GM18502 (cell line): ENCODE data around the gene DGKD.

Experiments
- ATAC-seq: cut with Tn5 transposase; IDR thresholded peaks from one replicate; pipeline ENCODE4 v1.9.1; 2021; ENCODE audit warnings: mild to moderate bottlenecking; ENCODE audit not compliant: unreplicated experiment, poor library complexity

Gene DGKD

DNA sequence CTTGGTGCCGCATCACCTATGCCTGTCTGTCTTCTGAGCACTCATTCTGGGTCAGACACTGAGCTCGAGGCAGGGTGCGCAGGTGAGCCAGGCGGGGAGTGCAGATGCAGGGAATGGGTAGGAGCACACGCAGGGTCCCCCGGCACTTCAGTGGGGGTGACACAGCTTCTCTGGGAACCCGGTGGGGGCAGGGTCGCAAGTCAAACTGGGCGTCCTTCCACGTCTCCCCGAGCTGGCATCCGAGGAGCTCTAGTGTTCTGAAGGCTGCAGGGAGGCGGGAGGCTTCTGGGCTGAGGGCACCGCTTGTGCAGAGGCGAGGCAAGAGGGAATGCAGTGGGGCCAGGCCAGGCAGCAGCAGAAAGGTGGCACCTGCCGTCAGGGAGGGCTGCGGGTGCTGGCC is 86.0 kb downstream of the DGKD start:
- ATAC-seq = no peak

DNA sequence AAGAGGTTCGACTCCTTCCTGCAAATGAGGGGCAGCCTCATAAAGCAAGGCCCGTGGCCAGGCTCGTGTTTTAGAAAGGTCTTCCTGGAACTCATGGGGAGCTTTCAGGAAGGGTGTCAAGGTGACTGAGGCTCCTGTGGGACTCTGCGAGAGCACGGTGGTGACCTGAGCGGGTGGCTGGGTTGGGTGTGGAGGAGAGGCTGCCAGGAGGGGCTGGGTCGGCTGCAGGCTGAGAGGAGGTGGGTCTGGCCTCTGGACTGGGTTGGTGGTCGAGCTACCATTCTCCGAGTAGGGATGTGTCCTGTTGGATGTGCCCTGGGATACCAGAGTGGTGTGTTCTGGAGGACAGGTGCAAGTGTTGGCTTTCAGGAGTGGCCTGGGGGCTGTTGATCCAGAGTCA is 86.4 kb downstream of the DGKD start:
- no peak for ATAC-seq

DNA sequence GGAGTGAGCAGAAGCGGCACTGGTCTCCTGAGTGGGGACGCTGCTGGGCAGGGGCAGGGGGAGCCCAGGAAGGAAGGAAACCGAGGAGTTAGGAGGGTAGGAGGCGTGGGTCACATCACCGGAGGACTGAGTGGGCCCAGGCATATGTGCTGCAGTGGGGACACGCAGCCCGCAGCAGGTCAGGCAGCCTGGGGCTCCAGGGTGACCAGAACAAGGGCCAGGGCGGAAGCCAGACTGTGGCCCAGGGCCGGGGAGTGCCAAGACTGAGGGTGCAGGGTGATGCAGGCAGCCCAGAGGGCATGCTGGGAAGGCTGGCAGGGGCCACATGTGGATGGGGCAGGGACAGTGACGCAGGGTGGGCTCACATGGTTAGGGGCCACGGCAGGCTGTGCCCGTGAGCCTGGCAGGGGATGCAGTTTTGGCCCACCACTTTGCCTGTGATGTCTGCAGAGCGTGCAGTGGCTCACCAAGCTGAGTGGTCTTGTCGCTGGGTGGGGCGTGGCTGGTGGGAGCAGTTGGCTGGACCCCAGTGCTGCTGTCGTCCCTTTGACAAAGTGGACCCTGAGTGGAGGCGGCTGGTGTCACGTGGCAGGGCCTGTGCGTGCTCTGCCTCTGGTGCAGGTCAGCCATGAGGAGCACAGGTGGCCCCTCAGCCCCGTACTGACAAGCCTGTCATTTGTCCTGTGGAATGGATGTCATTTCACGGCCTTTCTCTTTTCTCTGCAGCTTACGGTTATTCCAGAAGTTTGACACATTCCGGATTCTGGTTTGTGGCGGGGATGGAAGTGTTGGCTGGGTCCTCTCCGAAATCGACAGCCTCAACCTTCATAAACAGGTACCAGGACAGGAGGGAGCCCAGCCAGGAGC is 87.1 kb downstream of the DGKD start:
- no peak for ATAC-seq

DNA sequence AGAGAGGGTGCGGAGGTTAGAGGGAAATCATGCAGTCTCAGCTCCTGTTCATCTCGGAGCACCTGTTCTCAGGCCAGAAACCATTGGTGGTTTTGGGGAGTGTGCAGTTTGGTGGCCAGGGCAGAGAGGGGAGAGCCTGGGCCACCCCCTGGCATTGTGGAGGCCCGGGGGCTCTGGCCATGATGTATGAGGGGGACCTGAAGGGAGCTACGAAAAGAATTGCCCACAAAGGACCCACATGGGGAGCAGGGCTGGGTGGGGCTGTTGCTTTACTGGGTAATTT is 87.7 kb downstream of the DGKD start:
- ATAC-seq = no peak

GRCh38 chr2:233443511-233444183 is 89.4 kb downstream of the DGKD start:
- ATAC-seq = no peak

DNA sequence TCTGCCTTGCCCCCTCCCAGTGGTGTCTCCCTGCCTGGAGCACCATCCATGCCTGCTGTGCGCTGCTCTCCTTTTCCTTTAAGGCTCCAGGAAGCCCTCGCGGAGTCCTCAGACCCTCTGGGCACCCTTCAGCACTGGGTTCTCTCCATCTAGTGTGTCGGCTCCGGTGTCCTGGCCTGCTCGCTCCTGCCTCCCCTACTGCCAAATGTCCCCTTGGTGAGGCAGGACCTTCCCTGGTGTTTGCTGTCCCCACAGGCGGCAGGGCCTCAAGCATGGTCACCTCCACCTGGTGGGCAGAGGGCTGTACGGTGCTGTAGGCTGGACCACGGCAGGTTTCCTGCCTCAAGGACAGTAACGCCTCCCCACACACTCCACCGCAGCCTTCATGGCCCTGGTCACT is 90.2 kb downstream of the DGKD start:
- no peak for ATAC-seq

DNA sequence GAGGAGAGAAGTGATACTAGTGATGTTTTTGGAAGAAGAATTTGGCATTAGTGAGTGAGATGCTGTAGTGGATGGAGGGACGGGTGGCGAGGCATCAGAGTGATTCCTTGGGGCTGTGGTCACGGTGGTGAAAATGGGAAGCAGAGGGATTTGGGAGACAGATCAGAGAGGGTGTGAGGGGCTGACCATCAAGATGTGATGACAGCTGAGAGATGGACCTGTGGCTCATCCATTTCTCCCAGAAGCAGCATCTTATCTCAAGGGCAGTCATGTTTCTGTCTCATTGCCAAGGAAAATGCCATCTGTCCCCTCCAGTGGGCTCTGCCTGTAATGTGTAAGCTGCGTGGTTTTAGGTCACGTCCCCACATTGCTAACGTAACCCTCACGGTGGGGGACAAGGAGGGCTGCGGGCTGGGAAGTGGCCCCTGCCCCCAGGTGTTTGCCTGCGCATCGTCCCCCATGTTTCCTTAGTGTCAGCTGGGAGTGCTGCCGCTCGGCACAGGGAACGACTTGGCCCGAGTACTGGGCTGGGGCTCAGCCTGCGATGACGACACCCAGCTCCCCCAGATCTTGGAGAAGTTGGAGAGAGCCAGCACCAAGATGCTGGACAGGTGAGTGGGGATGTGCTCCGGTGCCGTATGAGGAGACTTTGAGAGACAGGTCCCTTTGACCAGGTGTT is 91.0 kb downstream of the DGKD start:
- no peak for ATAC-seq

DNA sequence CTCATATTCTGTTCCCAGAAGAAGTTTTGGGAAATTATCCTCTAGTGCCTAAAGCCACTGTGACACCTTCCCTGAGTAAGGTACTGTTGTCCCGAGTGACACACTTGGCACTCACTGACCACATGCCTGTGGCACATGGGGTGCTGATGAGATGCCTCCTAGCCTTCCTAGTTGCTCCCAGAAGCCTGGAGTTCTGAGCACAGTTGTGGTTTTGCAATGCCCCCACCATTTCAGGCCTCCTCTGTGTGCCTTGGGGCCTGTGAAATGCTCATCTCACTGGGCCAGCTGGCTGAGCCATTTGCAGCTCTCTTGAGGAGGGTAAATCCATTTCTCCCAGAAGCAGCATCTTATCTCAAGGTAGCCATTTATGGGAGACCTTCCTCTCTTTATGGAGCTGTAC is 91.8 kb downstream of the DGKD start:
- ATAC-seq = no peak

- ATAC-seq = no peak
Observed at GRCh38 chr2:233446606-233447305, 92.5 kb downstream of the DGKD start.

DNA sequence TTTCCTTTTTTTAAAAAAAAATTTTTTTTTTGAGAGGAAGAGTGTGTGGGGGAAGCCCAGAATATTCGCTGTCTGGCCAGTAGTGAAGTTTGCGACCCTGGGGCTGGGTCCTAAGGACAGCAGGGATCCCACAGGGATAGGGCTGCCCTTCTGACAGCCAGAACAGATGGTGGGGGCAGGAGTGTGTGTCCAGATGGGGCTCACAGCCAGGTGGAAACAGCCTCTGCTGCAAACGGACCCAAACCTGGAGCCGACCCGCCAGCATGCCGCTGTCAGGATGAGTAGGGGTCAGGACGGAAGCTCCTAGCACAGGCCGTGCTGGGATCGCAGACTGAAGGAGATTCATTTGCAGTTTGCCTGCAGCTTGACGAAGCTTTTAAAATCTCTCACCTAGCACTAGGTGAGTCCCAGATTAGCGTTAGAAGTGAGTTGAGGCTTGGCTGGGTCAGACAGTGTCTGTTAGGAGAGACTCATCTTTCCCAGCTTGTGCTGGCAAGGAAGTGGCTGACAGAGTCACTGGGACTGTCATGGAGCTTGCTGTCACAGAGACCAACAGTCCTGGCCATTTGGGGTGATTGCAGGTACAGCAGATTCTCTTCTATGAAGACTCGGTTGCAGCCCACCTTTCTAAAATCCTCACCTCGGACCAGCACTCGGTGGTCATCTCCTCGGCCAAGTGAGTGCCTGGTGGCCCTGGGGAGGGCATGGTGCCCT is 93.4 kb downstream of the DGKD start:
- no peak for ATAC-seq

DNA sequence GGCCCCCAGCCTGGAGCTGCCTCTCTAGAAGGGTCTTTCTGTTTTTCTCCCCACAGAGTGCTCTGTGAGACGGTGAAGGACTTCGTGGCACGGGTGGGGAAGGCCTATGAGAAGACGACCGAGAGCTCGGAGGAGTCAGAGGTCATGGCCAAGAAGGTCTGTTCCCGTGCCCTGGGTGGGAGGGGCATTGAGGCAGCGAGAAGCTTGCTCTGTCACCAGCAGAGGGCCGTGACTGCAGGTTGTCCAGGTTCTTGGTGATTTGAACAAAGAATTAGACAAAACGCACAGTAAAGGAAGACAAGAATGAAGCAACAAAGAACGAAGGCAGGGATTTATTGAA is 93.9 kb downstream of the DGKD start:
- ATAC-seq = no peak

DNA sequence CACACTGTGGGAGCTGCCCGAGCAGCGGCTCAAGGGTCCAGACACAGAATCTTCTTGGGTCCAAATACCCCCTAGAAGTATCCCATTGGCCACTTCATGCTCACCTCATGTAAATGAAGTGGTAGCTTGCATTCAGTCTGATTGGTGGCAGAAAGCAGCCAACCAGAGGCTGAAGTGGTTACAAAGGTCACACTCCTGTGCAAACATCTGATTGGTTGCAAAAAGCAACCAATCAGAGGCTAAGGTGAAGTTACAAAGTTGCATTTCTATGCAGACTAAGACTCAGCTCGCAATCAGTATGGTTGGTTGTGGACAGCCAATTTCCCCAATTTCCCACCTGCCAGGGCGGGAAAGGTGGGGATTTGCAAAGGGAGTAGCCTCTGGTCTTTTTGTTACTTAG is 94.3 kb downstream of the DGKD start:
- ATAC-seq = no peak

DNA sequence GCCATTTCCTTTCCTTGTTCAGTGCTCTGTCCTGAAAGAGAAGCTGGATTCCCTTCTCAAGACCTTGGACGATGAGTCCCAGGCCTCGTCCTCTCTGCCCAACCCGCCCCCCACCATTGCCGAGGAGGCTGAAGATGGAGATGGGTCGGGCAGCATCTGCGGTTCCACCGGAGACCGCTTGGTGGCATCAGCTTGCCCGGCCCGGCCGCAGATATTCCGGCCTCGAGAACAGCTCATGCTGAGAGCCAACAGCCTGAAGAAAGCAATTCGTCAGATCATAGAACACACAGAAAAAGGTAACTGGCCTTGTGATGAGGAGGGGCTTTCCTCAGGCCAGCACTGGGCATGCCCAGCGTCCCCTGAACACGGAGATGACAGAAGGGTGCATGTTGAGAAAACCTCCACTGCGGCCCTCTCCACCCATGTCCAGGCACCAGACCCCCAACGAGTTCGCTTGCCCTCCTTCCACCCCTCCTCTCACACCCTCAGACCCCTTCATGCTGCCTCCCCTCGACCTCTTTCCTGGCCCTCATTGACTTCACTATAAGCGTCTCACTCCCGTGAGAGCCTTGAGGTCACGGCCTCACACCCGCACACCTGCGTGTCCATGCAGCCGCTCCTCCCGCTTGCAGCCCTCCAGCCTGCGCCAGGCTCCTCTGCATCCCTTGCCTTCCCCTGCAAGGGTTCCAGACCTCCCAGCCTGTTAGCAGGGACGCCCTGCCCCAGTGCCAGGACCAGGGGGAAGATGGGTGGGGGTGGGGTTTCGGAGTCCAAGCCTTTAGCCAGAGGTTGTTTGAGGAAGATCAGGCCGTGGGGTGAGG is 95.0 kb downstream of the DGKD start:
- ATAC-seq = no peak

DNA sequence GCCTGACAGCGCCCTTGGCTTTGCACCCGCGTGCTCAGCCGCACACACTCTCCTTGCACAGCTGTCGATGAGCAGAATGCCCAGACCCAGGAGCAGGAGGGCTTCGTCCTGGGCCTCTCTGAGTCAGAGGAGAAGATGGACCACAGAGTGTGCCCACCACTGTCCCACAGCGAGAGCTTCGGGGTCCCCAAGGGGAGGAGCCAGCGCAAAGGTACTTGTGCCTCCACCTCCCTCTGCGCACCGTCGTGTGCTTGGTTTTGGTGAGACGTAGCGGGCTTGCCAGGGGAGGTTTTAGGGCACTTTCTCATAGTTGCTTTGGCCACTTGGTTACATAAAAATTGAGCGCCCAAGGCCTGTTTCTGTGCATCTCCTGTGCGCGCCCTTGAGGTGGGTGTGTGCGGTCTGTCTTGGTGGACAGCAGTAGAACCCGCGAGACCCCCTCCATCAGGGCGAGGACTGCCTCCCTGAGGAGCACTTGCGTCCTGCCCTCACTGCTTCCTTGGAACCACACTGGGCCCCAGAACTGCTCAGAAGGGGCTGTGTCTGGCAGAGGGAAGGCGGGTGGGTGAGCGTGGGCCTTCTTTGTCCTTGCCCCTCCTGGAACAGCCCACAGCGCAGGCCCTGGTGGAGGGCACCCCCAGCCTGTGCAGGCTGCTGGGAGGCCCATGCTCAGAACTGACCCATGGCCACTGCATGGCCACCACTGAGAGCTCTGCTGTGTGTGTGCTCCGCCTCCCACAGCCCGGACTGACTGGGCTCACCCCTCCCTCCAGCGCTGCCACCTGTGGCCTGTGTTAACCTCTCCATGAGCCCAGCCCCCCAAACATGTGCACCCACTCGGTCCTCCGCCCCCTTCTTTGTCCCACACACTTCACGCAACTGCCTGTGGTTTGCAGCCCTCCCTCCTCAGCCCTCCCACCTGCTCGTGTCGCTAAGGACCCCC is 95.9 kb downstream of the DGKD start:
- ATAC-seq = no peak

DNA sequence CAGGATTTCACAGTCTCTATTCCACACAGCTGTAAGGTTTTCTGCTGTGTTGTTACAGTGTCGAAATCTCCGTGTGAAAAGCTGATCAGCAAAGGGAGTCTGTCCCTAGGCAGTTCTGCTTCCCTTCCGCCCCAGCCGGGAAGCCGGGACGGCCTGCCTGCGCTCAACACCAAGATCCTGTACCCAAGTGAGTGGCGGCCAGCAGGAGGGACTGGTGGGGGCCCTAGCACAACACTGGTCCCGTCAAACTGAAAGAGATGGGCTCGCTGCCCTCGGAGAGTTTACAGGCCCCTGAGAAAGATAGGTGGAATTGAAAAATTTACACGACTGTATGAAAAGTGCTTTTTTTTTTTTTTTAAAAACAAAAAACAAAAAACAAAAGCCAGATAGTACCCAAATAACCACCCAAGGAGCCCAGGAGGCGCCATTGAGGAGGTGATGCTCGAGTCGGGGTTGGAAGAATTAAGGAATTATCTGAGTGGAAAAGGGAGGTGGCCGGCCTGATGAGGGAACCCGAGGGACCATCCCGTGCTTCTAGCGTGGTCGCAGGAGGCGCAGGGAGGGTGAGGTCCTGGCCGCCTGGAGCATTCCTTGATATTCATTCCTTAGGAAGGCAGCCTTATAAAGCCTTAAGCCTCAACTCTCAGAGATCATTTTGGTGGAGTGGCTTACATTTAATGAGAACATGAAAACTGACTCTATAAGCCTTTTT is 96.7 kb downstream of the DGKD start:
- ATAC-seq = no peak

- no peak for ATAC-seq
Observed at GRCh38 chr2:233451950-233452349, 97.7 kb downstream of the DGKD start.

DNA sequence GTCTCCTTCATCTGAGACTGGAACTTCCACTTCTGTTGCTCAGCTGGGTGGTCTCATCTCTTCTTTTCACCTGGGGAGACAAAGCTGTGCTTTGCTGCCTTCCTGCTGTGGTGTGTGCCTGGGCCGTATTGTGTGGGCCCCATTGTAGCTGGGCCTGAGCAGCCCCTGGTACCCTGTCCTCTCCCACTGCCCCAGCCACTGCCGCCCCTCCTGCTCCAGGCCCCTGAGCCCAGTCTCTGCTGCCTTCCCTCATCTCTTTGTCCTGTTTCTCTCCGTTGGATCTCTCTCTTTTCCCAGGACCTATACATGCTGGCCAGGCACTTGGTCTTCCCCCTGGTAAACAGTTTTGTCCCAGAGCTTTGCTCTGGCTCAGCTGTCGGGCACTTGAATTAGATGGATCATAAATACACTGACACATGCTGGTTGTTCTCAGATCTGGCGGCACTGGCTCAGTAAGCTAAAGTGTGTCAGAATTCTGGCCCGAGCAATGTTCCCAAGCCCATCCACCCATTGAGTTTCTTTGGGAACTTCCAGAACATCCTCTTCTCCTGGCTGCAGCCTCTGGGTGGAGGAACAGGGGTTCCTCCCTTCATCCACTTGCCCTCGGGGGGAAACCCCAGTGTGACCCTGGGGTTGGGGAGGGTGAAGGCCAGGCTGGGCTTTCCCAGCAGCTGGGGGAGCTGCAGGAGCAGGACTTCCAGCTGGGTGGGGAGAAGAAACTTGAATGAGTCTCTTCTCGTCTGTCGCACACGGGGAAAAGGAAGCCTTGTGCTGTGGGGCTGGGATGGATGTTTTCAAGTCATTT is 99.0 kb downstream of the DGKD start:
- ATAC-seq = no peak
